GM12891 (cell line): ENCODE data around the gene KCNAB3.

Source experiments
- POLR2A ChIP-seq: IDR thresholded peaks from 2 replicates; pipeline ENCODE4 v1.6.1; 2011; ENCODE audit warnings: low read depth, low read length, control low read depth
- POLR2AphosphoS5 ChIP-seq: IDR thresholded peaks from 2 replicates; pipeline ENCODE4 v1.6.1; 2011; ENCODE audit warnings: low read depth, low read length, control low read depth
- SPI1 ChIP-seq: IDR thresholded peaks from 2 replicates; pipeline ENCODE4 v1.6.1; 2011; ENCODE audit warnings: low read depth, low read length, control low read depth
- TAF1 ChIP-seq: IDR thresholded peaks from 2 replicates; pipeline ENCODE4 v1.6.1; 2011; ENCODE audit warnings: low read depth, low read length, control low read depth

DNA sequence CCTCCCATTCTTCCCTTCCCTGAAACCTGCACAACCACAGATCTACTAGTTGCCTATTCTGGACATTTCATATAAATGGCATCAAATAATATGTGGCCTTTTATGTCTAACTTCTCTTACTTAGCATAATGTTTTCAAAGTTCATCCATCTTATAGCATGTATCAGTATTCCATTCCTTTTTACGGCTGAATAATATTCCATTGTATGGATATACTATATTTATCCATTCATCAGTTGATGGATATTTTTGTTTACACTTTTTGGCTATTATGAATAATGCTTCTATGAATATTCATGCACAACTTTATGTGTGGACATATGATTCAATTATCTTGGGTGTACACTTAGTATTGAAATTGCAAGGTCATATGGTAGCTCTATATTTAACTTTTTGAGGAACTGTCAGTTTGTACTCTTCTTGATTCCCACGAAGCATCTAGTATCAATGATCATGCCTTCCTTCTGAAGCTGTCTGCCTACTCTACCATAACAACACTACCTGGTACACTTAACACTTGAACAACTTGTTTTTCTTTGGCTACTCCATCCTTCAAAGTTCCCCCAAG is 53.8 kb downstream of the KCNAB3 start:
- TF ChIP-seq POLR2AphosphoS5 (no peak), TAF1 (no peak), POLR2A (no peak), SPI1 (no peak)
